RWPE2 (cell line): ENCODE measurements around the gene C13orf42.
"Not testable (repeated sequence)": the region's sequence is repeated elsewhere in the genome, so short reads cannot be mapped to it uniquely, and the experiment has no call there.

Source experiments
- ATAC-seq: fragments of 200-7000 bp; cut with Tn5 transposase; 3 replicates; pipeline ENCODE4 v1.9.1; 2021; ENCODE audit warnings: low read depth
- DNase-seq: peaks from one replicate; pipeline ENCODE4 v3.0.0-alpha.2; 2020; ENCODE audit warnings: low spot score
- H3K27ac ChIP-seq: fragments of 450-650 bp; 2 replicates; pipeline ENCODE4 v1.5.1; 2017; ENCODE audit warnings: mild to moderate bottlenecking; ENCODE audit not compliant: poor library complexity, severe bottlenecking
- H3K27me3 ChIP-seq: fragments of 250-450 bp; sonication (Bioruptor Pico); 2 replicates; pipeline ENCODE4 v1.5.1; 2021; ENCODE audit warnings: mild to moderate bottlenecking, moderate library complexity; ENCODE audit not compliant: insufficient read depth, poor library complexity, severe bottlenecking
- H3K36me3 ChIP-seq: fragments of 250-450 bp; sonication (Bioruptor Pico); 2 replicates; pipeline ENCODE4 v1.5.1; 2020; ENCODE audit warnings: low read depth, mild to moderate bottlenecking, moderate library complexity
- H3K4me1 ChIP-seq: fragments of 250-450 bp; sonication (Bioruptor Pico); 2 replicates; pipeline ENCODE4 v1.5.1; 2021; ENCODE audit warnings: mild to moderate bottlenecking, moderate library complexity; ENCODE audit not compliant: insufficient read depth, poor library complexity, severe bottlenecking
- H3K4me3 ChIP-seq: fragments of 250-450 bp; sonication (Bioruptor Pico); 2 replicates; pipeline ENCODE4 v1.5.1; 2021; ENCODE audit warnings: mild to moderate bottlenecking, moderate library complexity; ENCODE audit not compliant: severe bottlenecking
- H3K9me3 ChIP-seq: fragments of 250-450 bp; sonication (Bioruptor Pico); 2 replicates; pipeline ENCODE4 v1.5.1; 2021; ENCODE audit warnings: mild to moderate bottlenecking, moderate library complexity; ENCODE audit not compliant: severe bottlenecking
- TF ChIP-seq, protein P1 (sequence below): fragments of 450-650 bp; IDR thresholded peaks from one replicate; pipeline ENCODE4 v1.5.1; 2017; ENCODE audit warnings: mild to moderate bottlenecking, moderate library complexity; ENCODE audit not compliant: poor library complexity, severe bottlenecking

Gene C13orf42

DNA sequence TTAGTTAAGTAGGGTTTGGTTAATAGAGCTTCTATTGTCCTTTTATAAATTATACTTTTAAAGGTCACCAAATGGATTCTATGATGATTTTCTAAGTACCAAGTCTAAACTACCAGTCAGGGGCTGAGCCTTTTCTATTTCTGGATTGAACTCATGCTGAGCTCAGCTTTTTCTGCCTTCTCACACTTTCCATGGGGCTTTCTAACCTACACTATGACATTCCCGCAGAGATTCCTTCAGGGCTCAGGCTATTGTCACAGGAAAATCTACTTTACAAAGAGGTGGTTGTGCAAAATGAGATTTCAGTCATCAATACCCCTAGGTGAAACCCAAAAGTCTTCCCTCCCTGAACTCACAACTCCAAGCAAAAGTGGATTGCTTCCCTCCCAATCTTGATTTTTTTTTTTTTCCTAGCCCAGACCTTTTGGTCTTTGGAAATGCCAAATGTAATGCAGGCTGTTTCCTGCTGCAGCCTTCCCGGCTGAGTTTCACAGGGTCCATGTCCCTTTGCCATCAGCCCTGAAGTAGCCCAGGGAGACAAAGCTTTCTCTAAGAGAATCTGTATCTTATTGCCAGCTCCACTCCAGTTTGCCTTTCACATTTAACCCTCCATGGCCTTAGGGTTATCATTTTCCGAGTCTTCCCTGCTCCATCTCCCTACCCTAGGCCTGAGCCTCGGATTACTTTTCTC is 13.6 kb downstream of the C13orf42 start:
- no peak overlapping the region for H3K27ac ChIP-seq
- TF ChIP-seq, protein P1, sequence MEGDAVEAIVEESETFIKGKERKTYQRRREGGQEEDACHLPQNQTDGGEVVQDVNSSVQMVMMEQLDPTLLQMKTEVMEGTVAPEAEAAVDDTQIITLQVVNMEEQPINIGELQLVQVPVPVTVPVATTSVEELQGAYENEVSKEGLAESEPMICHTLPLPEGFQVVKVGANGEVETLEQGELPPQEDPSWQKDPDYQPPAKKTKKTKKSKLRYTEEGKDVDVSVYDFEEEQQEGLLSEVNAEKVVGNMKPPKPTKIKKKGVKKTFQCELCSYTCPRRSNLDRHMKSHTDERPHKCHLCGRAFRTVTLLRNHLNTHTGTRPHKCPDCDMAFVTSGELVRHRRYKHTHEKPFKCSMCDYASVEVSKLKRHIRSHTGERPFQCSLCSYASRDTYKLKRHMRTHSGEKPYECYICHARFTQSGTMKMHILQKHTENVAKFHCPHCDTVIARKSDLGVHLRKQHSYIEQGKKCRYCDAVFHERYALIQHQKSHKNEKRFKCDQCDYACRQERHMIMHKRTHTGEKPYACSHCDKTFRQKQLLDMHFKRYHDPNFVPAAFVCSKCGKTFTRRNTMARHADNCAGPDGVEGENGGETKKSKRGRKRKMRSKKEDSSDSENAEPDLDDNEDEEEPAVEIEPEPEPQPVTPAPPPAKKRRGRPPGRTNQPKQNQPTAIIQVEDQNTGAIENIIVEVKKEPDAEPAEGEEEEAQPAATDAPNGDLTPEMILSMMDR: no peak
- no peak for DNase-seq
- no peaks in the 10 kb centered on the region for H3K27me3 ChIP-seq
- no peaks in the 10 kb centered on the region for H3K9me3 ChIP-seq
- ATAC-seq: no peak
- no peaks in the 10 kb centered on the region for H3K4me1 ChIP-seq
- H3K4me3 ChIP-seq: no peak overlapping the region
- H3K36me3 ChIP-seq: no peaks in the 10 kb centered on the region

GRCh38 chr13:51096131-51096530 is 14.9 kb downstream of the C13orf42 start:
- TF ChIP-seq, protein P1: no peak
- H3K9me3 ChIP-seq: no peaks in the 10 kb centered on the region
- no peaks in the 10 kb centered on the region for H3K4me1 ChIP-seq
- no peaks in the 10 kb centered on the region for H3K27me3 ChIP-seq
- DNase-seq: no peak
- H3K27ac ChIP-seq: no peak overlapping the region
- H3K4me3 ChIP-seq: no peak overlapping the region
- H3K36me3 ChIP-seq: no peaks in the 10 kb centered on the region
- no peak for ATAC-seq

- TF ChIP-seq, protein P1: no peak
- H3K4me3 ChIP-seq: no peak overlapping the region
- H3K27ac ChIP-seq: no peak overlapping the region
- H3K9me3 ChIP-seq: no peaks in the 10 kb centered on the region
- H3K27me3 ChIP-seq: no peaks in the 10 kb centered on the region
- H3K36me3 ChIP-seq: no peaks in the 10 kb centered on the region
- ATAC-seq (no peak), DNase-seq (no peak)
- H3K4me1 ChIP-seq: no peaks in the 10 kb centered on the region
Measured at GRCh38 chr13:51093574-51093973, 17.5 kb downstream of the C13orf42 start.

GRCh38 chr13:51091839-51092238 is 19.2 kb downstream of the C13orf42 start:
- ATAC-seq: no peak
- H3K4me1 ChIP-seq: no peaks in the 10 kb centered on the region
- no peaks in the 10 kb centered on the region for H3K36me3 ChIP-seq
- no peaks in the 10 kb centered on the region for H3K9me3 ChIP-seq
- H3K27me3 ChIP-seq: no peaks in the 10 kb centered on the region
- no peak overlapping the region for H3K27ac ChIP-seq
- TF ChIP-seq, protein P1: no peak
- no peak overlapping the region for H3K4me3 ChIP-seq
- no peak for DNase-seq

- H3K36me3 ChIP-seq: no peaks in the 10 kb centered on the region
- no peak for DNase-seq
- TF ChIP-seq, protein P1: no peak
- H3K27me3 ChIP-seq: no peaks in the 10 kb centered on the region
- no peak for ATAC-seq
- no peak overlapping the region for H3K27ac ChIP-seq
- H3K9me3 ChIP-seq: no peaks in the 10 kb centered on the region
- no peak overlapping the region for H3K4me3 ChIP-seq
- no peaks in the 10 kb centered on the region for H3K4me1 ChIP-seq
Measured at GRCh38 chr13:51083706-51084105, 27.4 kb downstream of the C13orf42 start.

DNA sequence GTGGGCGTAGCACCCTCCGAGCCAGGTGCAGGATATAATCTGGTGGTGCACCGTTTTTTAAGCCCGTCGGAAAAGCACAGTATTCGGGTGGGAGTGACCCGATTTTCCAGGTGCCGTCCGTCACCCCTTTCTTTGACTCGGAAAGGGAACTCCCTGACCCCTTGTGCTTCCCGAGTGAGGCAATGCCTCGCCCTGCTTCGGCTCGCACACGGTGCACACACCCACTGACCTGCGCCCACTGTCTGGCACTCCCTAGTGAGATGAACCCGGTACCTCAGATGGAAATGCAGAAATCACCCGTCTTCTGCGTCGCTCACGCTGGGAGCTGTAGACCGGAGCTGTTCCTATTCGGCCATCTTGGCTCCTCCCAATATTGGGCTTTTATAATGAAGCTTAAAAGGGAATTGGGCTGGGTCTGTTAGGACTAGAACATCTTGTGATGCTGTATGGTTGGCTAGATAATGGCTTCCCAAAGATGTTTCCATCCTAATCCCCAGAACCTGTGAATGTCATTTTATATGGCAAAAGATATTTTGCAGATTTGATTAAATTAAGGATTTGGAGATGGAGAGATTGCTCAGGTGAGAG is 30.5 kb downstream of the C13orf42 start:
- not testable (repeated sequence) for H3K36me3 ChIP-seq, ATAC-seq, H3K9me3 ChIP-seq, DNase-seq, H3K27ac ChIP-seq, H3K4me3 ChIP-seq, H3K27me3 ChIP-seq, H3K4me1 ChIP-seq
